Measurements from ENCODE around the gene TFR2.

Gene TFR2

GRCh38 chr7:100641463-100641859, at the start of gene TFR2:
Gene TFR2 (minus strand): TSS chr7:100641552. CDS start chr7:100641509, 43 bp downstream.
- no peak for DNase-seq

DNA sequence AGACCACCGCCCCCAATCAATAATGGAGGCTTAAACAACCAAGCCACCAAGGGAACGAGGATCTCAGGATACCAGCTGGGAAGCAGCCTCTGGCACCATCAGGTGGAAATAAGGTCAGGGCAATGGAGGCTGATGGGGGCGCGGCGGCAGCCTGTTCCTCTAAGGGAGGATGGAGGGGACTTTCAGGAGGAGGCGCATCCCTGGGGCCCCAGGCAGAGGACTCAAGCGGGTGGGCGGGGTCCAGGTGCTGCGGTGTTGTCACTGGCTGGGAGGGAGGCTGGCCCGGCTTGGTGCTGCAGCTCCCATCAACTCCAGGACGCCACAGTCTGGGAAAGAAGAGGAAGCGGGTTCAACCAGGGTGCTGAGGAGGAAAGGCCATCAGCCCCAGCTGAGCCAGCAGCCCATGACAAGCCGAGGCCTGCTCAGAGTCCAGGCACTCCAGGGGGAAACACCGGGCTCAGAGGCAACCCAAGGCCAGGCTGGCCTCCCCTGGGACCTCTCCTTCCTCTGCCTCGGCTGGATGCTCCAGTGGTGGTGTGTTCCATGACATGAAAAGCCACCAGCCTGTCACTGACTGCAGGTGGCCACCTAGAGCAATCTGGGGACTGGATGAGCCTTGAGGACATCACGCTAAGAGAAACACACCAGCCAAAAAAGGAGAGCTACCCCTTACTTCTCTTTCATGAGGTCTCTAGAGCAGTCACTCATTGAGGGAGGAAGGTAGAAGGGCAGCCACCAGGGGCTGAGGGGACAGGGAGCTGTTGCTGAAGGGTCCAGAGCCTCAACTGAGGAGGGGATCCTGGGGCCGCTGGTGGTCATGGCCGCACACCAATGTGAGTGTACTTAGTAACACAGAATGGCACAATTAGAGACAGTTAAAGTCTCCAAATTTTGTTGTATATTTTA, 48.1 kb upstream of the TFR2 start:
- DNase-seq: no peak

DNA sequence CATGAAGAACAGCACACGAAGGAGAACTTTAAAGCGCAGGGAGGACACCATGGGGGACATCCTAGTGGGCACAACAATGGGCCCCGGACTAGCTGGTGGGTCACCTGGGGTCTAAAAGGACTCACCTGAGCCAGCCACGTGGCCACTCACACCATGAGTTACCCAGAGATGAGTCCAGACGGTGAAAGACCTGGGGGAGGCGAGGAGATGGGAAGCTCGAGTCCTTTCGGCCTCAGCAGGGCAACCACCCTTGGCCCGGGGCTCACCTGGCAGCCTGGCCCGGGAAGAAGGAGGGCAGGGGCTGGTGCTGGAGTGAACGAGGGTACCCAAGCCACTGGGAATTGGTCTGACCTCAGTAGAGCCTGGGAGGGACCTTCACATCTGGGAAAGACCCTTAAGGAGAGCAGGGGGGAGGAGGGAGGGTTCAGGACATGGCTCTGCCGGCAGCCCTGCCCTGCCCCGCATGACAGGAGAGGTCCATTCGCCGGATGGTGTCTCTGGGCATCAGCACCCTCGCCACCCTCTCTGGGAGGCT, 47.0 kb upstream of the TFR2 start:
- DNase-seq: no peak

DNA sequence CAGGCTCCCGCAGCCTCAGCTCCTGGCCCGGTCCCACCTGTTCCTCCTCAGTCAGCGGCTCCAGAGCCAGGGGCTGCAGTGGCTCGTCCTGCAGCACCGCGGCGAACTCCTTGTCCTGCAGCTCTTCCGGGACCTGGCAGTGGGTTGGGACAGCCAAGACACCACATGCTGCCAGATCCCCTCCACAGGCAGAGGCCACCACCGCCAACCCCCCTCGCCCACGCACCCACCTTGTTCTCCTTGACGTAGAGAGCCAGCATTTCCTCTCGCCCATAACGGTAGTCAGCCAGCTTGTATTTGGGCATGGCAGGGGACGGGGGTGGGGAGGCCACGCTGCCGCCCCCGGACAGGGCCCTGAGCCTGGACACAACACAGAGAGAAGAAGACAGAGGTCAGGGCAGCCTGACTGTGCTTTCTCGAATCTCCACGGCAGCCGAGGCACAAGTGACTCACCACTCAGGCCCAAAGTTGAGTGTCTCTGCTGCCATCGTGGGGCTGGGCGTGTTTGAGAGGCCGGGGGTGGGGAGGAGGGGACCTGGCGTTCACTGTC, 46.5 kb upstream of the TFR2 start:
- no peak for DNase-seq

DNA sequence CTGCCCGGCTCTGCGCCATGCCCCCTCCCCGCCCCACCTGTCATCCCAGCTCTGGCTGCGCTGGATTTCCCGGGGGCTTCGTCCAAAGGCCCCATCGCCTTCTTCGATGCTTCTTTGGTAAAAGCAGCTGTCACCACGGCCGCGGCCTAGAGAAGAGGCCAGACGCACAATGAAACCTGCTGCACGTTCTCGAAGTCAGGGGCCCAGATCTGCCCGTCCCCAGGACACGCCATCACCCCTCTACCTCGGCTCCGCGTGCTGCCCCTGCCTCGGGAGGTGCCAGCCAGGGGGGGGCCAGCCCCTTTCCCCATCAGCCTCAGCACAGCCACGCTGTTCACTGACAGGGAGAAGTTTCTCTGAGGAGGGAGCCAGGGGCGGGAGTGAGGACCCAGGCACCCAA, 45.9 kb upstream of the TFR2 start:
- no peak for DNase-seq

DNA sequence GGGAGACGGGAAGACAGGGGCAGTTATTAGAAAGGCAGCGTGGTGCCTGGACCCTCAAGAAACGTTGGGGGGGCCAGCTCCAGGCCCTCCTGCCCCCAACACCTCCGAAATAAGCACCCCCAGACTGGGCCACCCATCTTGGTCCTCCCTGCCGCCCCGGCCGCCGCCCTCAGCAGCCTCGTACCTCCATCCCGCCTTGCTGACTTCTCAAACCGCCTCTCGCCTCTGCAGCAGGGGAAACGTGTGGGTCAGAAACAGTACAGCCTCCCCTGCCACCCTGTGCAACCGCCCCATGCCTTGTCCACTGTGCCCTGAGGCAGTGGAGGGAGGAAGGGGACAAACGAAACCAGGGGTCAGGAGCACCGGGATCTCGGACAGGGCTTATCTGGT, 45.5 kb upstream of the TFR2 start:
- DNase-seq: no peak

DNA sequence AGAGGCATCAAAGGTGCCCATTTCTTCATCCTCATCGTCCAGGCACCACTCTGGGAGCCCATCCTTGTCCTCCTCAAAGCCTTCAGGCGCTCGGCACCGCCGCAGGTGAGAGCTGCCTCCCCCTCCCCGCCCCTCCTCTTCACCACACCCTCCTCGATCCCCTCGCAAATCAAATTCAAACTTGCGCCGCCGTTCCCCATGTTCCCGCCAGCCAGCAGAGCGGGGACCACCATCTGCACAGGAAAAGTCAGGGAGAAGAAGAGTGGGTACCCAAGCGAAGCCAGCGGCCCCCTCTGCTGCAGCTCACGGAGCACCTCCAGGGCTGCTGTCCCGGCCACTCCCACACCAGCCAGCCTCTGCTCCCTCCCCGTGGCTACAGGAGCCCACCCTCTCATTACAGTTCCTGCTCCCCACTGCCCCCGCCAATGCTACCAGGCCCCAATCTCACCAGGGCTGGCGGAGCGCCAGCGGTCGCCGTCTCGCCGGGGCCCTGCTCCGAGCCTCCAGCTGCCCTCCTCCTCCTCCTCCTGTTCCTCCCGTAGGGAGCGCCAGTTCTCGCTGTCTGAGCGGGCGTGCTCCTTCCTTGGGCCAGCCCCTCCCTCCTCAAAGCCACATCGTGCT, 45.0 kb upstream of the TFR2 start:
- DNase-seq: no peak

GRCh38 chr7:100685631-100686145, 44.3 kb upstream of the TFR2 start:
- DNase-seq: no peak

- DNase-seq: no peak
Observed at GRCh38 chr7:100685049-100685605, 43.8 kb upstream of the TFR2 start.

- no peak for DNase-seq
Observed at GRCh38 chr7:100684534-100685042, 43.2 kb upstream of the TFR2 start.

GRCh38 chr7:100683659-100684533, 42.5 kb upstream of the TFR2 start:
- no peak for DNase-seq

DNA sequence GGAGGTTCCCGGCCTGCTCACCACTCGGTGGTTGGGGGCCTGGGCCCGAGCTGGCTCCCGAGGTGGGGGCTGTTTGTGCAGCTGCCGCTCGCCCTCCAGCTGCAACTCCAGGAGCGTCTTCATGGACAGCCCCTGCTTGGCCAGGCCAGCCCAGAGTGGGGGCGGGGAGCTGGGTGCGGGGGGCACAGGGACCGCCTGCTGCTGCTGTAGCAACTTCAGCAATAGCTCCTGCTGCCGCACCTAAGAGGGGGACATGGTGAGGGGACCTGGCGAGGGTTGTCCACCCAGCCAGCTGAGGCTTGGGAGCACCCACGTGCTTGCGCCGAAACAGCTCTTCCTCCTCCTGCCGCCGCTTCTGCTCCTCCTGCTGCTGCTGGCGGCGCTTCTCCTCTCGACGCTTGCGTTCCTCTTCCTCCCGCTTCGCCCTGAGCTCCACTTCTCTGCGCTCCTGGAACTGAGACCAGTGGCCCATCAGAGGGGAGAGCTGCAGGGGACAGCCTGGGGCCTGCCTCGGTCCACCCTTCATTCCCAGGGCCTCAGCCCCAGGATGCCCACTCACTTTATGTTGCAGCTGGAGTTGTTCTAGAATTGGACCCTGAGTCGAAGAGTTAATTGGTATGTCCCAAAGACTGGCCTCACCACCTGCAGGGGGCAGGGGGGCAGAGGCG, 41.8 kb upstream of the TFR2 start:
- DNase-seq: no peak

GRCh38 chr7:100682228-100682741, 40.9 kb upstream of the TFR2 start:
- DNase-seq: no peak

GRCh38 chr7:100681491-100682227, 40.3 kb upstream of the TFR2 start:
- no peak for DNase-seq

DNA sequence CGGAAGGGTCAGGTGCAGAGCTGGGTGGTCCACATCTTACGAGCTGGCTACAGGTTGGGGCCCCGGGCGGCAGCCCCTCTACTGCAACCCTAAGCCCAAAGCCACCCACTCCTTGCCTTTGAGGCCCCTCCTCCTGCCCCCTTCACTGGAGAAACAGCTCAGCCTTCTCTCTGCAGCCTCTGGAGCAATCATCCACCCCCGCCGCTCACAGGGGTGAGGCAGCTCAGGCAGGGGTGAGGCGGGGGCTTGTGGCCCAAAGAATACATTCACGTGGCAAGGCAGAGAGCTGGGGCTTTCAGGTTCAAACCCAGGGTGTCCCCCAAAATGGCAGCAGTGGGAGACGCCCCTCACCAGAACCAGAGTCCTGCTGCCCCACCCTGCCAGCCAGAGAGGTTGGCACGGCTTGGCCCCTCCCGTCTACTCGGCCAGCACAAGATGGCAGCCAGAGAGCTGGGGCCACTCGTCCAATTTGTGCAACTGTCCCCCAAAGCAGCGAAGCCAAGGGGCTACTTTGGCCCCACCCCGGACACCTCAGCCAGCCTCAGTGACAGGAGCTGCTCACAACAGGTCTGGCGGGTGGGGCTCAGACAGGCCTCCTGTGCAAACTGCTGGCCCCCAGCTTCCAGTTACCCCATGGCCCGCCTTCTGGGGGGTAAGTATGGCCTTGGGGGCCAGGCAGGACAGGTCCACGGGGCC, 39.4 kb upstream of the TFR2 start:
- DNase-seq: no peak

DNA sequence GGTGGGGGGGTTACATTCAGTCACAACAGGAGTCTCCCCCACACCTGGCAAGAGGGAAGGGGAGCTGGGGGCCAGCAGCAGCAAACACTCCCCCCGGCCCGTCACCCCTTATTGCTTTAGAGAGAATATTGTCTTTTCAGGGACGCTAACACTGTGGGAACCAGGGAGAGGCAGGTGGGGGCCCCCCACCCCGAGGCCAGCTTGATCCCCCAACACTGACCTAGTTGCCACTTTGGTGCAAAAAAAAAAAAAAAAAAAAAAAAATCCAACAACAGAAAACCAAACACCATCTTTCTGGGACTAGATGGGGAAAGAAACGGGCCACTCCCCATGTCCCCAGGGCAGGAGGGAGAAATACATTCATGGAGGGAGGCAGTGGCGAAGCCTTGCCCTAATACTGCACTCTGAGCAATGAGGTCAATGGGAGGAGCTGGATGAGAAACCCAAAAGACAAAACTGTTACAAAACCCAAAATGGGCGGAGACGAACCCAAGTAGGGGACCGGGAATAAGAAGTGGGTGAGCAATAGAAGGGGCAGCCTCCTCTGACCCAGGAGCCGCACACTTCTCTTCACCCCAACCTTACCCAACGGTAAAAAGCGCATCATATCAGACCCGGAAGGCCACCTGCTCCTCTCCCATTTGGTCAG, 38.7 kb upstream of the TFR2 start:
- no peak for DNase-seq

GRCh38 chr7:100679129-100679926, 38.0 kb upstream of the TFR2 start:
- DNase-seq: no peak

DNA sequence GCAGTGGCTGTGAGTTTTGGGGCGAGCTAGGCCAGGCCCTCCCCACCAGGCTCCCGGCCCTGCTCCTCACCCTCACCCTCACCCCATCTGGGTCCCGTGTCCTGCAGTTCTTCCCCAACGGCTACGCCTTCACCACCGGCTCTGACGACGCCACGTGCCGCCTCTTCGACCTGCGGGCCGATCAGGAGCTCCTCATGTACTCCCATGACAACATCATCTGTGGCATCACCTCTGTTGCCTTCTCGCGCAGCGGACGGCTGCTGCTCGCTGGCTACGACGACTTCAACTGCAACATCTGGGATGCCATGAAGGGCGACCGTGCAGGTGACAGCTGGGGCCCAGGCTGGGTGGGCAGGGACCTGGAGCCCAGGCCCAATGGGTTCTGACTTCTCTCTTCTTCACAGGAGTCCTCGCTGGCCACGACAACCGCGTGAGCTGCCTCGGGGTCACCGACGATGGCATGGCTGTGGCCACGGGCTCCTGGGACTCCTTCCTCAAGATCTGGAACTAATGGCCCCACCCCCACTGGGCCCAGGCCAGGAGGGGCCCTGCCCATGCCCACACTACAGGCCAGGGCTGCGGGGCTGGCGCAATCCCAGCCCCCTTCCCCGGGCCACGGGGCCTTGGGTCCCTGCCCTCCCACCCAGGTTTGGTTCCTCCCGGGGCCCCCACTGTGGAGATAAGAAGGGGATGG, 37.1 kb upstream of the TFR2 start:
- DNase-seq: no peak

All from kidney glomerular epithelial cell (primary cell).